GM23338 (cell line): Measurements from ENCODE around the gene BAAT. TPM values are rescaled to one million over a fixed set of nuclear protein-coding genes. Genes with fewer than 3 reads are reported as not detected.

Experiments used
- ATAC-seq: fragments of 200-7000 bp; cut with Tn5 transposase; 3 replicates; pipeline ENCODE4 v1.9.1; 2020
- DNase-seq: peaks from one replicate; pipeline ENCODE4 v3.0.0-alpha.2; 2015; ENCODE audit warnings: low spot score
- H2AFZ ChIP-seq: fragments of 200-600 bp; sonication (generic); 2 replicates; pipeline ENCODE4 v1.8.0; 2016; ENCODE audit warnings: antibody characterized with exemption, mild to moderate bottlenecking, moderate library complexity
- H3F3A ChIP-seq: fragments of 200-600 bp; sonication (generic); replicated peaks from 2 replicates; pipeline ENCODE4 v1.8.0; 2017; ENCODE audit warnings: antibody characterized with exemption, mixed run types, low read depth
- H3K27ac ChIP-seq: fragments of 200-600 bp; sonication (generic); 2 replicates; pipeline ENCODE4 v1.6.1; 2016; ENCODE audit warnings: low read depth
- H3K27me3 ChIP-seq: fragments of 200-600 bp; sonication (generic); 2 replicates; pipeline ENCODE4 v1.8.0; 2016; ENCODE audit warnings: mild to moderate bottlenecking, mixed run types, moderate library complexity; ENCODE audit not compliant: insufficient read depth
- H3K36me3 ChIP-seq: fragments of 200-600 bp; sonication (generic); 2 replicates; pipeline ENCODE4 v1.8.0; 2016; ENCODE audit warnings: mild to moderate bottlenecking; ENCODE audit not compliant: insufficient read depth
- H3K4me1 ChIP-seq: fragments of 200-600 bp; sonication (generic); 2 replicates; pipeline ENCODE4 v1.8.0; 2016; ENCODE audit warnings: mild to moderate bottlenecking, moderate library complexity; ENCODE audit not compliant: insufficient read depth
- H3K4me2 ChIP-seq: fragments of 200-600 bp; sonication (generic); 2 replicates; pipeline ENCODE4 v1.7.1; 2017; ENCODE audit warnings: mixed run types
- H3K4me3 ChIP-seq: fragments of 200-600 bp; sonication (generic); 2 replicates; pipeline ENCODE4 v1.6.1; 2016; ENCODE audit warnings: mixed run types
- H3K79me2 ChIP-seq: fragments of 200-600 bp; sonication (generic); replicated peaks from 2 replicates; pipeline ENCODE4 v1.8.0; 2017; ENCODE audit warnings: mild to moderate bottlenecking; ENCODE audit not compliant: insufficient read depth
- H3K9me2 ChIP-seq: fragments of 200-600 bp; sonication (generic); 2 replicates; pipeline ENCODE4 v1.8.0; 2017; ENCODE audit not compliant: insufficient read depth
- H4K20me1 ChIP-seq: fragments of 200-600 bp; sonication (generic); replicated peaks from 2 replicates; pipeline ENCODE4 v1.8.0; 2017; ENCODE audit warnings: mild to moderate bottlenecking; ENCODE audit not compliant: insufficient read depth
- H3K27ac Mint-ChIP-seq: 2 replicates; pipeline ENCODE4 v1.8.0; 2020; ENCODE audit warnings: inconsistent platforms, mild to moderate bottlenecking, moderate library complexity, mixed read lengths
- H3K27me3 Mint-ChIP-seq: 3 replicates; pipeline ENCODE4 v1.8.0; 2022; ENCODE audit warnings: low read depth, mild to moderate bottlenecking, moderate library complexity, mixed read lengths, inconsistent platforms; ENCODE audit not compliant: insufficient read depth, poor library complexity
- H3K36me3 Mint-ChIP-seq: 3 replicates; pipeline ENCODE4 v1.8.0; 2021; ENCODE audit warnings: low read depth, mild to moderate bottlenecking, inconsistent platforms, moderate library complexity, mixed read lengths
- H3K4me1 Mint-ChIP-seq: 3 replicates; pipeline ENCODE4 v1.8.0; 2020; ENCODE audit warnings: mild to moderate bottlenecking, inconsistent platforms, mixed read lengths
- H3K4me3 Mint-ChIP-seq: 3 replicates; pipeline ENCODE4 v1.8.0; 2021; ENCODE audit warnings: moderate library complexity, mild to moderate bottlenecking, inconsistent platforms, mixed read lengths
- H3K9me3 Mint-ChIP-seq: 3 replicates; pipeline ENCODE4 v1.8.0; 2020; ENCODE audit warnings: moderate library complexity, mild to moderate bottlenecking, inconsistent platforms, mixed read lengths
- CREB1 ChIP-seq: fragments of 250-450 bp; sonication (Bioruptor Pico); IDR thresholded peaks from 2 replicates; pipeline ENCODE4 v1.5.0; 2020; ENCODE audit warnings: low read depth, mild to moderate bottlenecking, moderate library complexity
- ETS1 ChIP-seq: IDR thresholded peaks from 2 replicates; pipeline ENCODE4 v1.6.1; 2016; ENCODE audit warnings: antibody characterized with exemption
- EZH2 ChIP-seq: fragments of 200-600 bp; sonication (generic); IDR thresholded peaks from one replicate; pipeline ENCODE4 v1.8.0; 2017; ENCODE audit warnings: antibody characterized with exemption, mild to moderate bottlenecking, low read depth; ENCODE audit not compliant: unreplicated experiment
- EZH2phosphoT487 ChIP-seq: fragments of 200-600 bp; sonication (generic); IDR thresholded peaks from one replicate; pipeline ENCODE4 v1.8.1; 2018; ENCODE audit warnings: antibody characterized with exemption; ENCODE audit not compliant: unreplicated experiment
- JUNB ChIP-seq: IDR thresholded peaks from one replicate; pipeline ENCODE4 v1.6.1; 2016; ENCODE audit warnings: antibody characterized with exemption; ENCODE audit not compliant: unreplicated experiment
- NANOG ChIP-seq: IDR thresholded peaks from 2 replicates; pipeline ENCODE4 v1.6.1; 2016; ENCODE audit warnings: antibody characterized with exemption, borderline replicate concordance
- POLR2AphosphoS5 ChIP-seq: IDR thresholded peaks from 2 replicates; pipeline ENCODE4 v1.6.1; 2016; ENCODE audit warnings: antibody characterized with exemption, low read depth
- STAT1 ChIP-seq: IDR thresholded peaks from one replicate; pipeline ENCODE4 v1.6.1; 2016; ENCODE audit warnings: antibody characterized with exemption; ENCODE audit not compliant: unreplicated experiment
- ZNF114 ChIP-seq: fragments of 250-450 bp; sonication (Bioruptor Pico); IDR thresholded peaks from 2 replicates; pipeline ENCODE4 v1.5.0; 2020; ENCODE audit warnings: mild to moderate bottlenecking, moderate library complexity
- ZNF331 ChIP-seq: fragments of 250-450 bp; sonication (Bioruptor Pico); IDR thresholded peaks from 2 replicates; pipeline ENCODE4 v1.5.0; 2020; ENCODE audit warnings: low read depth, mild to moderate bottlenecking, moderate library complexity
- polyA plus RNA-seq: library from polyadenylated mRNA; unstranded; fragments of >200 nt; fragmentation: Nextera tagmentation; extraction: Ambion mirVana; gene quantifications from 2 replicates; pipeline ENCODE4 v1.2.1, GENCODE V29; 2016
- total RNA-seq: library from RNA; depleted of rRNA; stranded (reverse); fragments of >200 nt; shearing (Covaris generic); gene quantifications from 2 replicates; pipeline ENCODE4 v1.2.3, GENCODE V29; 2014
- TF ChIP-seq, protein P1 (sequence below), 2 experiments: fragments of 200-600 bp in 1 of 2; sonication (generic) in 1 of 2; conservative IDR thresholded peaks; 2 replicates each; pipeline versions ENCODE4 v1.5.1 to v1.6.1; 2016 to 2017; ENCODE audit warnings: antibody characterized with exemption in 2 of 2, low read depth in 2 of 2, mild to moderate bottlenecking in 2 of 2, moderate library complexity in 1 of 2
- TF ChIP-seq, protein P2 (sequence below): fragments of 250-450 bp; sonication (Bioruptor Pico); IDR thresholded peaks from 2 replicates; pipeline ENCODE4 v1.5.0; 2020; ENCODE audit warnings: mild to moderate bottlenecking, moderate library complexity

The BAAT gene
- total and polyA plus RNA-seq, 2 experiments from 2014 or later = 0.08 to 0.14 TPM

DNA sequence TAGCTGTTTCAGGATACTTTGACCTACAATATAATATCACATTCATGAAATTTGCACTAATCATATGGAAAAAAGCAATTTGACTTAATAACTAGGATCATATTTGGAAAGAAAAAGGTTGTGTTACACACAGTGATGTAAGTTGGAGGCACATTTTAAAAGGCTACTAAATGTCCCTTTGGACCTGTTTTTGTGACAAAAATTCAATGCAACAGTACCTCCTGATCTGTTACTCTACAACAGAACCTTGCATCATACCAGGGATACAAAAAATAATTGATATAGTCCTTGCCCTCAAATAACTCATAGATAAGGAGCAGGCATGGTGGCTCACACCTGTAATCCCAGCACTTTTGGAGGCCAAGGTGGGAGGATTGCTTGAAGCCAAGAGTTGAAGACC, 67.1 kb downstream of the BAAT start (continued):
- TF ChIP-seq ETS1 = no peak
- TF ChIP-seq, protein P1, sequence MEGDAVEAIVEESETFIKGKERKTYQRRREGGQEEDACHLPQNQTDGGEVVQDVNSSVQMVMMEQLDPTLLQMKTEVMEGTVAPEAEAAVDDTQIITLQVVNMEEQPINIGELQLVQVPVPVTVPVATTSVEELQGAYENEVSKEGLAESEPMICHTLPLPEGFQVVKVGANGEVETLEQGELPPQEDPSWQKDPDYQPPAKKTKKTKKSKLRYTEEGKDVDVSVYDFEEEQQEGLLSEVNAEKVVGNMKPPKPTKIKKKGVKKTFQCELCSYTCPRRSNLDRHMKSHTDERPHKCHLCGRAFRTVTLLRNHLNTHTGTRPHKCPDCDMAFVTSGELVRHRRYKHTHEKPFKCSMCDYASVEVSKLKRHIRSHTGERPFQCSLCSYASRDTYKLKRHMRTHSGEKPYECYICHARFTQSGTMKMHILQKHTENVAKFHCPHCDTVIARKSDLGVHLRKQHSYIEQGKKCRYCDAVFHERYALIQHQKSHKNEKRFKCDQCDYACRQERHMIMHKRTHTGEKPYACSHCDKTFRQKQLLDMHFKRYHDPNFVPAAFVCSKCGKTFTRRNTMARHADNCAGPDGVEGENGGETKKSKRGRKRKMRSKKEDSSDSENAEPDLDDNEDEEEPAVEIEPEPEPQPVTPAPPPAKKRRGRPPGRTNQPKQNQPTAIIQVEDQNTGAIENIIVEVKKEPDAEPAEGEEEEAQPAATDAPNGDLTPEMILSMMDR (conservative IDR thresholded peaks at IDR 0.05; ENCODE audit: low read depth in 2 of 2) = no peak
- TF ChIP-seq ZNF114 = no peak
- no peak for TF ChIP-seq JUNB
- no peak for TF ChIP-seq NANOG
- no peak for TF ChIP-seq EZH2phosphoT487

DNA sequence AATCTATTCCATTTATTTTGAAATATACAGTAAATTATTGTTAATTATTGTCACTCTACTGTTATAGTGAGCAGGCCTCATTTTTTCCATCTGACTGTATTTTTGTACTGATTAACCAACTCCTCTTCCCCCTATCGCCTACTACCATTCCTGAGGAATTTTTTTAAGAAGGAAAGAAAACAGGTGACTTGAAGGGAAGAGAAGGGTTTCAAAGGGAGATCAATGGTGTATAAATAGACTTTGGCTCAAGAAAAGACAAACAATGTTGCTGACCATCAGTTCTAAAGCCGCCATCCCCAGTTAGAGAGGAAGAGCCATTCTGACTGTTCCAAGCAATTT, 69.7 kb downstream of the BAAT start:
- Mint-ChIP-seq H3K9me3 (no peaks in the 10 kb centered on the region), H3K27me3 (peaks cover 2% of the 10 kb centered on the region), H3K4me3 (no peak overlapping the region), H3K27ac (no peak overlapping the region), H3K4me1 (no peaks in the 10 kb centered on the region), H3K36me3 (no peaks in the 10 kb centered on the region; the same call in 2 of the 3 replicates)
- Histone ChIP-seq H3K4me2 (no peak overlapping the region), H3K36me3 (no peaks in the 10 kb centered on the region), H3K4me3 (no peak overlapping the region), H3K4me1 (no peaks in the 10 kb centered on the region), H3K27ac (peak overlapping the region; percentile 20; the same call in 1 of the 2 replicates), H2AFZ (no peak overlapping the region), H3K27me3 (no peaks in the 10 kb centered on the region), H3K79me2 (no peaks in the 10 kb centered on the region), H3F3A (no peaks in the 10 kb centered on the region), H4K20me1 (no peaks in the 10 kb centered on the region), H3K9me2 (no peaks in the 10 kb centered on the region)
- DNase-seq (no peak), ATAC-seq (no peak)
- TF ChIP-seq, protein P1 (conservative IDR thresholded peaks at IDR 0.05; ENCODE audit: low read depth in 2 of 2) = no peak
- TF ChIP-seq STAT1 = no peak
- TF ChIP-seq EZH2phosphoT487 = no peak
- TF ChIP-seq NANOG = no peak
- TF ChIP-seq JUNB = no peak
- no peak for TF ChIP-seq ETS1
- TF ChIP-seq, protein P2, sequence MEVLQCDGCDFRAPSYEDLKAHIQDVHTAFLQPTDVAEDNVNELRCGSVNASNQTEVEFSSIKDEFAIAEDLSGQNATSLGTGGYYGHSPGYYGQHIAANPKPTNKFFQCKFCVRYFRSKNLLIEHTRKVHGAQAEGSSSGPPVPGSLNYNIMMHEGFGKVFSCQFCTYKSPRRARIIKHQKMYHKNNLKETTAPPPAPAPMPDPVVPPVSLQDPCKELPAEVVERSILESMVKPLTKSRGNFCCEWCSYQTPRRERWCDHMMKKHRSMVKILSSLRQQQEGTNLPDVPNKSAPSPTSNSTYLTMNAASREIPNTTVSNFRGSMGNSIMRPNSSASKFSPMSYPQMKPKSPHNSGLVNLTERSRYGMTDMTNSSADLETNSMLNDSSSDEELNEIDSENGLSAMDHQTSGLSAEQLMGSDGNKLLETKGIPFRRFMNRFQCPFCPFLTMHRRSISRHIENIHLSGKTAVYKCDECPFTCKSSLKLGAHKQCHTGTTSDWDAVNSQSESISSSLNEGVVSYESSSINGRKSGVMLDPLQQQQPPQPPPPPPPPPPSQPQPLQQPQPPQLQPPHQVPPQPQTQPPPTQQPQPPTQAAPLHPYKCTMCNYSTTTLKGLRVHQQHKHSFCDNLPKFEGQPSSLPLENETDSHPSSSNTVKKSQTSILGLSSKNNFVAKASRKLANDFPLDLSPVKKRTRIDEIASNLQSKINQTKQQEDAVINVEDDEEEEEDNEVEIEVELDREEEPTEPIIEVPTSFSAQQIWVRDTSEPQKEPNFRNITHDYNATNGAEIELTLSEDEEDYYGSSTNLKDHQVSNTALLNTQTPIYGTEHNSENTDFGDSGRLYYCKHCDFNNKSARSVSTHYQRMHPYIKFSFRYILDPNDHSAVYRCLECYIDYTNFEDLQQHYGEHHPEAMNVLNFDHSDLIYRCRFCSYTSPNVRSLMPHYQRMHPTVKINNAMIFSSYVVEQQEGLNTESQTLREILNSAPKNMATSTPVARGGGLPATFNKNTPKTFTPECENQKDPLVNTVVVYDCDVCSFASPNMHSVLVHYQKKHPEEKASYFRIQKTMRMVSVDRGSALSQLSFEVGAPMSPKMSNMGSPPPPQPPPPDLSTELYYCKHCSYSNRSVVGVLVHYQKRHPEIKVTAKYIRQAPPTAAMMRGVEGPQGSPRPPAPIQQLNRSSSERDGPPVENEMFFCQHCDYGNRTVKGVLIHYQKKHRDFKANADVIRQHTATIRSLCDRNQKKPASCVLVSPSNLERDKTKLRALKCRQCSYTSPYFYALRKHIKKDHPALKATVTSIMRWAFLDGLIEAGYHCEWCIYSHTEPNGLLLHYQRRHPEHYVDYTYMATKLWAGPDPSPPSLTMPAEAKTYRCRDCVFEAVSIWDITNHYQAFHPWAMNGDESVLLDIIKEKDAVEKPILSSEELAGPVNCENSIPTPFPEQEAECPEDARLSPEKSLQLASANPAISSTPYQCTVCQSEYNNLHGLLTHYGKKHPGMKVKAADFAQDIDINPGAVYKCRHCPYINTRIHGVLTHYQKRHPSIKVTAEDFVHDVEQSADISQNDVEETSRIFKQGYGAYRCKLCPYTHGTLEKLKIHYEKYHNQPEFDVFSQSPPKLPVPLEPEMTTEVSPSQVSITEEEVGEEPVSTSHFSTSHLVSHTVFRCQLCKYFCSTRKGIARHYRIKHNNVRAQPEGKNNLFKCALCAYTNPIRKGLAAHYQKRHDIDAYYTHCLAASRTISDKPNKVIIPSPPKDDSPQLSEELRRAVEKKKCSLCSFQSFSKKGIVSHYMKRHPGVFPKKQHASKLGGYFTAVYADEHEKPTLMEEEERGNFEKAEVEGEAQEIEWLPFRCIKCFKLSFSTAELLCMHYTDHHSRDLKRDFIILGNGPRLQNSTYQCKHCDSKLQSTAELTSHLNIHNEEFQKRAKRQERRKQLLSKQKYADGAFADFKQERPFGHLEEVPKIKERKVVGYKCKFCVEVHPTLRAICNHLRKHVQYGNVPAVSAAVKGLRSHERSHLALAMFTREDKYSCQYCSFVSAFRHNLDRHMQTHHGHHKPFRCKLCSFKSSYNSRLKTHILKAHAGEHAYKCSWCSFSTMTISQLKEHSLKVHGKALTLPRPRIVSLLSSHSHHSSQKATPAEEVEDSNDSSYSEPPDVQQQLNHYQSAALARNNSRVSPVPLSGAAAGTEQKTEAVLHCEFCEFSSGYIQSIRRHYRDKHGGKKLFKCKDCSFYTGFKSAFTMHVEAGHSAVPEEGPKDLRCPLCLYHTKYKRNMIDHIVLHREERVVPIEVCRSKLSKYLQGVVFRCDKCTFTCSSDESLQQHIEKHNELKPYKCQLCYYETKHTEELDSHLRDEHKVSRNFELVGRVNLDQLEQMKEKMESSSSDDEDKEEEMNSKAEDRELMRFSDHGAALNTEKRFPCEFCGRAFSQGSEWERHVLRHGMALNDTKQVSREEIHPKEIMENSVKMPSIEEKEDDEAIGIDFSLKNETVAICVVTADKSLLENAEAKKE = no peak
- TF ChIP-seq CREB1 (CRISPR knock-in tag) = no peak
- no peak for TF ChIP-seq ZNF114
- no peak for TF ChIP-seq ZNF331 (CRISPR knock-in tag)
- TF ChIP-seq EZH2 = no peak
- no peak for TF ChIP-seq POLR2AphosphoS5
